Measurements from ENCODE around the gene DOCK10.

The DOCK10 gene

GRCh38 chr2:224990710-224991109 is 51.6 kb downstream of the DOCK10 start (continued):
- TF ChIP-seq HOXC10 (CRISPR knock-in tag; IDR thresholded peaks at IDR 0.05) (no peak), ZNF558 (tag by site-specific recombination; IDR thresholded peaks at IDR 0.05) (no peak), ZNF629 (tag by site-specific recombination; IDR thresholded peaks at IDR 0.05) (no peak), ZBTB26 (tag by site-specific recombination; optimal IDR thresholded peaks at IDR 0.05) (no peak), ZFHX2 (tag by site-specific recombination; conservative IDR thresholded peaks at IDR 0.05) (no peak), ZNF266 (tag by site-specific recombination; IDR thresholded peaks at IDR 0.05; ENCODE audit: low read depth) (no peak)

- H3K4me1 ChIP-seq (ENCODE audit: control insufficient read depth, insufficient read depth, low read length), result no peaks in the 10 kb centered on the region
- no peak overlapping the region for H3K4me3 ChIP-seq (ENCODE audit: low read depth, low read length)
- no peak for TF ChIP-seq HOXA7 (CRISPR knock-in tag; IDR thresholded peaks at IDR 0.05; ENCODE audit: borderline replicate concordance)
- no peak for TF ChIP-seq ZNF433 (tag by site-specific recombination; IDR thresholded peaks at IDR 0.05; ENCODE audit: low read depth)
- TF ChIP-seq ZNF2 (tag by site-specific recombination; IDR thresholded peaks at IDR 0.05), result no peak
- no peak for TF ChIP-seq PRDM1 (tag by site-specific recombination; IDR thresholded peaks at IDR 0.05)
- no peak for TF ChIP-seq KLF16 (tag by site-specific recombination; IDR thresholded peaks at IDR 0.05)
- no peak for TF ChIP-seq ZNF549 (tag by site-specific recombination; IDR thresholded peaks at IDR 0.05)
- TF ChIP-seq EGR2 (tag by site-specific recombination; IDR thresholded peaks at IDR 0.05; ENCODE audit: low read depth), result no peak
- TF ChIP-seq PATZ1 (tag by site-specific recombination; IDR thresholded peaks at IDR 0.05), result no peak
- no peak for TF ChIP-seq ZNF785 (tag by site-specific recombination; IDR thresholded peaks at IDR 0.05)
- no peak for TF ChIP-seq BCL6B (tag by site-specific recombination; IDR thresholded peaks at IDR 0.05)
- POLR2A ChIA-PET, result no interaction called here
- H3K9me3 ChIP-seq (ENCODE audit: control insufficient read depth, insufficient read depth, low read depth, low read length), result no peaks in the 10 kb centered on the region
- CTCF ChIA-PET, result interaction anchor here (1.1 kb wide), 1 partner anchor 14 kb away, joined by 4 read pairs; no protein-coding TSS in a partner anchor
- H3K27ac ChIP-seq (ENCODE audit: extremely low read depth, low read depth, low read length), result no peak overlapping the region
- H3K36me3 ChIP-seq (ENCODE audit: control insufficient read depth in 2 of 2, insufficient read depth in 1 of 2, low read length in 2 of 2), result no peaks in the 10 kb centered on the region
These were observed 54.5 kb downstream of the DOCK10 start for GRCh38 chr2:224987733-224988132.

- Histone ChIP-seq H3K36me3 (ENCODE audit: control insufficient read depth in 2 of 2, insufficient read depth in 1 of 2, low read length in 2 of 2) (no peaks in the 10 kb centered on the region), H3K27ac (ENCODE audit: extremely low read depth, low read depth, low read length) (no peak overlapping the region), H3K9me3 (ENCODE audit: control insufficient read depth, insufficient read depth, low read depth, low read length) (no peaks in the 10 kb centered on the region), H3K4me3 (ENCODE audit: low read depth, low read length) (no peak overlapping the region), H3K4me1 (ENCODE audit: control insufficient read depth, insufficient read depth, low read length) (no peaks in the 10 kb centered on the region)
- ChIA-PET POLR2A (no interaction called here), CTCF (interaction anchor here (0.7 kb wide), 1 partner anchor 14 kb away, joined by 3 read pairs; no protein-coding TSS in a partner anchor)
- no peak for TF ChIP-seq ZNF677 (tag by site-specific recombination; IDR thresholded peaks at IDR 0.05)
- no peak for TF ChIP-seq RBAK (tag by site-specific recombination; IDR thresholded peaks at IDR 0.05)
- TF ChIP-seq ZNF76 (tag by site-specific recombination; IDR thresholded peaks at IDR 0.05; ENCODE audit: borderline replicate concordance, low read depth), result no peak
- no peak for TF ChIP-seq ZBTB1 (tag by site-specific recombination; IDR thresholded peaks at IDR 0.05)
- TF ChIP-seq ZFP37 (tag by site-specific recombination; IDR thresholded peaks at IDR 0.05), result no peak
- TF ChIP-seq FEZF1 (tag by site-specific recombination; IDR thresholded peaks at IDR 0.05), result no peak
- TF ChIP-seq ZNF555 (tag by site-specific recombination; conservative IDR thresholded peaks at IDR 0.05), result no peak
- TF ChIP-seq ZNF266 (tag by site-specific recombination; IDR thresholded peaks at IDR 0.05; ENCODE audit: low read depth), result no peak
- no peak for TF ChIP-seq OVOL3 (tag by site-specific recombination; IDR thresholded peaks at IDR 0.05)
- TF ChIP-seq OSR2 (tag by site-specific recombination; IDR thresholded peaks at IDR 0.05), result no peak
- TF ChIP-seq REST (tag by site-specific recombination; IDR thresholded peaks at IDR 0.05), result no peak
These were observed 55.8 kb downstream of the DOCK10 start for GRCh38 chr2:224986477-224986876.
